Measurements from ENCODE around the gene POU2F1. TPM values are rescaled to one million over a fixed set of nuclear protein-coding genes. Genes with fewer than 3 reads are reported as not detected.

POU2F1 gene
- total RNA-seq, 2 donors from 2014 or later: 7.7 to 10.9 TPM

DNA sequence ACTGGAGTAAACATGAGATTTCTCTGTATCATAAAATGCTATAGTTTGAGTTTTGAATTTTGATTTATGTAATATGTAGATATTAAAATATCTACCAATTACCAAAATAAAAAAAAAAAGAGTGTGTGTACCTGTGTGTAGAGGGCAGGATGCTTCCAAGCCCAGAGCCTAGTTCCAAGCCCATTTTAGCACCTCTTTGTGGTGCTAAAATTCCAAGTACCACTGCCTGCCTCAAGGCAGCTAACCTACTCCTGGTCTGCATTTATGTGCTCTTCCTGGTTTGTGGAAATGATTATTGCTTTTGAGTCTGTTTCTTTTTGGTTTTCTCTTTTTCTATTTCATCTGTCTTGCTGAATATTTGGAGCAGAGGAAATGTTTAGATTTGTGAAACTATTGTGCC lies 8.7 kb upstream of the POU2F1 start:
- TF ChIP-seq, protein P1, sequence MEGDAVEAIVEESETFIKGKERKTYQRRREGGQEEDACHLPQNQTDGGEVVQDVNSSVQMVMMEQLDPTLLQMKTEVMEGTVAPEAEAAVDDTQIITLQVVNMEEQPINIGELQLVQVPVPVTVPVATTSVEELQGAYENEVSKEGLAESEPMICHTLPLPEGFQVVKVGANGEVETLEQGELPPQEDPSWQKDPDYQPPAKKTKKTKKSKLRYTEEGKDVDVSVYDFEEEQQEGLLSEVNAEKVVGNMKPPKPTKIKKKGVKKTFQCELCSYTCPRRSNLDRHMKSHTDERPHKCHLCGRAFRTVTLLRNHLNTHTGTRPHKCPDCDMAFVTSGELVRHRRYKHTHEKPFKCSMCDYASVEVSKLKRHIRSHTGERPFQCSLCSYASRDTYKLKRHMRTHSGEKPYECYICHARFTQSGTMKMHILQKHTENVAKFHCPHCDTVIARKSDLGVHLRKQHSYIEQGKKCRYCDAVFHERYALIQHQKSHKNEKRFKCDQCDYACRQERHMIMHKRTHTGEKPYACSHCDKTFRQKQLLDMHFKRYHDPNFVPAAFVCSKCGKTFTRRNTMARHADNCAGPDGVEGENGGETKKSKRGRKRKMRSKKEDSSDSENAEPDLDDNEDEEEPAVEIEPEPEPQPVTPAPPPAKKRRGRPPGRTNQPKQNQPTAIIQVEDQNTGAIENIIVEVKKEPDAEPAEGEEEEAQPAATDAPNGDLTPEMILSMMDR (IDR thresholded peaks at IDR 0.05): no peak

GRCh38 chr1:167216809-167217208 lies 3.9 kb upstream of the POU2F1 start:
- DNase-seq (ENCODE audit: low spot score): no peak
- Histone ChIP-seq H3K4me3 (no peak overlapping the region), H3K9me3 (no peaks in the 10 kb centered on the region), H3K36me3 (no peaks in the 10 kb centered on the region), H3K4me1 (no peaks in the 10 kb centered on the region), H3K27ac (no peak overlapping the region), H3K27me3 (no peaks in the 10 kb centered on the region)
- TF ChIP-seq, protein P1 (IDR thresholded peaks at IDR 0.05): no peak

More for the DNA sequence above, 8.7 kb upstream of the POU2F1 start:
- no peaks in the 10 kb centered on the region for H3K36me3 ChIP-seq
- no peak overlapping the region for H3K27ac ChIP-seq
- H3K4me1 ChIP-seq: no peaks in the 10 kb centered on the region
- no peaks in the 10 kb centered on the region for H3K27me3 ChIP-seq
- no peak for DNase-seq (ENCODE audit: low spot score)
- H3K4me3 ChIP-seq: no peak overlapping the region
- no peaks in the 10 kb centered on the region for H3K9me3 ChIP-seq

GRCh38 chr1:167219194-167219593 lies 1.5 kb upstream of the POU2F1 start:
- TF ChIP-seq, protein P1 (IDR thresholded peaks at IDR 0.05): no peak
- Histone ChIP-seq H3K36me3 (no peaks in the 10 kb centered on the region), H3K4me1 (peaks cover 0 to 15% of the 10 kb centered on the region in 2 donors), H3K9me3 (no peaks in the 10 kb centered on the region), H3K27me3 (no peaks in the 10 kb centered on the region), H3K27ac (peak overlapping the region in 1 of 2 donors; percentile 88), H3K4me3 (peak overlapping the region in 1 of 2 donors; percentile 93)
- DNase-seq (ENCODE audit: low spot score): no peak

GRCh38 chr1:167219646-167220536 lies 795 bp upstream of the POU2F1 start:
- Histone ChIP-seq H3K4me3 (peak overlapping the region; percentile 73 to 93), H3K4me1 (peaks cover 0 to 17% of the 10 kb centered on the region in 2 donors), H3K27me3 (no peaks in the 10 kb centered on the region), H3K36me3 (no peaks in the 10 kb centered on the region), H3K9me3 (no peaks in the 10 kb centered on the region), H3K27ac (peak overlapping the region; percentile 80 to 88)
- TF ChIP-seq, protein P1 (IDR thresholded peaks at IDR 0.05): no peak
- DNase-seq (ENCODE audit: low spot score): peak; percentile 74

GRCh38 chr1:167221126-167221737 lies 546 bp downstream of the POU2F1 start:
- H3K4me3 ChIP-seq: peak overlapping the region; percentile 93
- no peaks in the 10 kb centered on the region for H3K36me3 ChIP-seq
- H3K4me1 ChIP-seq: peaks cover 0 to 19% of the 10 kb centered on the region in 2 donors
- H3K9me3 ChIP-seq: no peaks in the 10 kb centered on the region
- no peaks in the 10 kb centered on the region for H3K27me3 ChIP-seq
- TF ChIP-seq, protein P1 (IDR thresholded peaks at IDR 0.05): no peak
- H3K27ac ChIP-seq: peak overlapping the region; percentile 96 to 97
- DNase-seq (ENCODE audit: low spot score): no peak
